Ovary (tissue), 3 donors: Measurements from ENCODE around the gene ADAD2.

ENCODE experiments used
- EP300 ChIP-seq: sonication (generic); formaldehyde crosslinking; IDR thresholded peaks from one replicate; pipeline ENCODE4 v1.6.1; 2017; ENCODE audit warnings: antibody characterized with exemption
- POLR2A ChIP-seq: fragments of 450-650 bp; IDR thresholded peaks from one replicate; pipeline ENCODE4 v1.6.1; 2017; ENCODE audit warnings: antibody characterized with exemption, mild to moderate bottlenecking, moderate library complexity
- TF ChIP-seq, protein P1 (sequence below), 3 donors: fragments of 450-650 bp in 2 of 3; fragments of 200-600 bp in 1 of 3; IDR thresholded peaks; one replicate each; pipeline versions ENCODE4 v1.5.1 to v1.8.0; 2016 to 2022; ENCODE audit warnings: antibody characterized with exemption in 3 of 3, mild to moderate bottlenecking in 1 of 3
- donor health status: DM: no; HTN: no; CAD: no.

DNA sequence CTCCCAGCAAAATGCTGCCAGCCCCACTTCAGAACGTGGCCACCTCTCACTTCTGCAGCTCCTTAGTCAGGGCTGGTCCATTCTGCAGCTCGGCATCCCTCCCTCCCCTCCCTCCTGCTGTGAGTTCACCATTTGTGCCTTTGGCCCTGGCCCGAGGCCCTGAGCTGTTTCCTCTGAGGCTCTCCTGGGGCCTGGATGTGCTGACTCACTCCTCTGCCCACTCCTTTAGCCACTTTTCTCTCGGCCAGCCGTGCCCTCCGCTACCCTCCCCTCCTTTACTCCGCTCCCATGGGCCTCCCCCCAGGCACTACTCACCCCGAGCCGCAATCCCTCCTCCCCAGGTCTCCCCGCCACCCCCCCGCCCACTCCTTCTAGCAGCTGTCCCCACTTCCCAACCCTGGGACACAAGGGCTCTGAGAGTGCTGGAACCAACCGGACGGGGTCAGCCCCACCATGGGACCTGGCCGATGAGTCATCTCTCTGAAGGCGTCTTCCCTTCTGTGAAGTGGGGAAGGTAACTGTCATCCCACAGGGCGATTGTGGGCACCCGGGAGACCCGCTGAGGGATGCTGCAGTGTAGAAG is 37.4 kb downstream of the ADAD2 start:
- TF ChIP-seq POLR2A = no peak
- TF ChIP-seq, protein P1, sequence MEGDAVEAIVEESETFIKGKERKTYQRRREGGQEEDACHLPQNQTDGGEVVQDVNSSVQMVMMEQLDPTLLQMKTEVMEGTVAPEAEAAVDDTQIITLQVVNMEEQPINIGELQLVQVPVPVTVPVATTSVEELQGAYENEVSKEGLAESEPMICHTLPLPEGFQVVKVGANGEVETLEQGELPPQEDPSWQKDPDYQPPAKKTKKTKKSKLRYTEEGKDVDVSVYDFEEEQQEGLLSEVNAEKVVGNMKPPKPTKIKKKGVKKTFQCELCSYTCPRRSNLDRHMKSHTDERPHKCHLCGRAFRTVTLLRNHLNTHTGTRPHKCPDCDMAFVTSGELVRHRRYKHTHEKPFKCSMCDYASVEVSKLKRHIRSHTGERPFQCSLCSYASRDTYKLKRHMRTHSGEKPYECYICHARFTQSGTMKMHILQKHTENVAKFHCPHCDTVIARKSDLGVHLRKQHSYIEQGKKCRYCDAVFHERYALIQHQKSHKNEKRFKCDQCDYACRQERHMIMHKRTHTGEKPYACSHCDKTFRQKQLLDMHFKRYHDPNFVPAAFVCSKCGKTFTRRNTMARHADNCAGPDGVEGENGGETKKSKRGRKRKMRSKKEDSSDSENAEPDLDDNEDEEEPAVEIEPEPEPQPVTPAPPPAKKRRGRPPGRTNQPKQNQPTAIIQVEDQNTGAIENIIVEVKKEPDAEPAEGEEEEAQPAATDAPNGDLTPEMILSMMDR (IDR thresholded peaks at IDR 0.05) = no peak
- no peak for TF ChIP-seq EP300
